ENCODE measurements around the gene DSP. TPM values are rescaled to one million over a fixed set of nuclear protein-coding genes. Genes with fewer than 3 reads are reported as not detected.

Gene DSP
- total and polyA plus RNA-seq, 4 donors = 25.0 to 74.7 (median 34.1) TPM

- Histone ChIP-seq H3K9ac (ENCODE audit: low read depth in 1 of 2, low read length in 2 of 2) (no peak overlapping the region), H3K36me3 (ENCODE audit: control insufficient read depth in 4 of 4, insufficient read depth in 3 of 4, low read depth in 1 of 4, low read length in 3 of 4) (no peaks in the 10 kb centered on the region), H3K9me3 (ENCODE audit: control insufficient read depth in 4 of 4, low read length in 3 of 4) (no peaks in the 10 kb centered on the region), H3K27me3 (ENCODE audit: control insufficient read depth in 4 of 4, insufficient read depth in 4 of 4, low read length in 3 of 4) (no peaks in the 10 kb centered on the region), H3K4me3 (ENCODE audit: low read depth in 1 of 3, low read length in 3 of 3) (no peak overlapping the region), H3K4me1 (ENCODE audit: control insufficient read depth in 4 of 4, insufficient read depth in 4 of 4, low read length in 3 of 4) (no peaks in the 10 kb centered on the region), H3K27ac (ENCODE audit: low read depth in 1 of 2, low read length in 2 of 2) (no peak overlapping the region)
- WGBS = 71% methylated on average over 6 of the region's 6 CpGs
- no peak for DNase-seq (ENCODE audit: low spot score)
- TF ChIP-seq ZBTB33 (IDR thresholded peaks at IDR 0.05) = no peak
- no peak for TF ChIP-seq MAX (IDR thresholded peaks at IDR 0.05)
- TF ChIP-seq EGR1 (IDR thresholded peaks at IDR 0.05; ENCODE audit: low read depth in 2 of 2) = no peak
- no peak for TF ChIP-seq NR2F2 (IDR thresholded peaks at IDR 0.05)
- no peak for TF ChIP-seq SP1 (IDR thresholded peaks at IDR 0.05)
- TF ChIP-seq ATF3 (IDR thresholded peaks at IDR 0.05) = no peak
- TF ChIP-seq TAF1 (conservative IDR thresholded peaks at IDR 0.05) = no peak
- no peak for TF ChIP-seq FOXA1 (IDR thresholded peaks at IDR 0.05)
- TF ChIP-seq YY1 (IDR thresholded peaks at IDR 0.05) = no peak
- TF ChIP-seq REST (IDR thresholded peaks at IDR 0.05) = no peak
- no peak for TF ChIP-seq RAD21 (IDR thresholded peaks at IDR 0.05)
- no peak for TF ChIP-seq GABPA (IDR thresholded peaks at IDR 0.05 in 1 of 2, conservative IDR thresholded peaks at IDR 0.05 in 1 of 2)
- no peak for TF ChIP-seq HNF4G (IDR thresholded peaks at IDR 0.05)
- TF ChIP-seq HNF4A (conservative IDR thresholded peaks at IDR 0.05) = no peak
- no peak for TF ChIP-seq CTCF (IDR thresholded peaks at IDR 0.05; ENCODE audit: low read depth, low read length, missing input control)
- no peak for TF ChIP-seq FOXA2 (IDR thresholded peaks at IDR 0.05)
- TF ChIP-seq RXRA (IDR thresholded peaks at IDR 0.05) = no peak
- TF ChIP-seq JUND (IDR thresholded peaks at IDR 0.05) = no peak
These were observed 9.2 kb upstream of the DSP start for GRCh38 chr6:7532232-7532631.

Data from liver (tissue), 9 donors.